HG03558 (cell line): ENCODE data around the gene CHD6.

Experiments used
- ATAC-seq: cut with Tn5 transposase; IDR thresholded peaks from one replicate; pipeline ENCODE4 v1.9.1; 2021; ENCODE audit warnings: moderate number of reproducible peaks; ENCODE audit not compliant: unreplicated experiment; ENCODE audit errors: extremely low read depth

The CHD6 gene

DNA sequence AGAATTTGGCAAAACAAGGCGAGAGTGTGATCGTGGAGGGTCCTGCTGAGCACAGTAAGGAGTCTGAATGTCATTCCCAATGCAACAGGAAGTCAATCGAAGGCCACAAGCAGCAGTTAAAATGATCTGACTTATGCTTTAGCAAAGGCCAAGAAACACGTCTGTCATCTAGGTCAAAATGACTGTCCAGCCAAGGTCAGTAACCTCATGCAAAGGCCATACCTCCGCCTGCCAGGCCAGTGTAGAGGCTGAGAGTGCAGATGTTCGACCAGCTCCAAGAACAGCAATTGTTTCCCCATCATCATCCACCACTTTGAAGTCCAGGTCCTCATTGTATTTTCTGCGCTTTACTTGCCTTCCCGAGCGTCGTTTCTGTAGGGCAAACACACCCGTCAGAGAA is 105.6 kb downstream of the CHD6 start:
- ATAC-seq, result no peak

DNA sequence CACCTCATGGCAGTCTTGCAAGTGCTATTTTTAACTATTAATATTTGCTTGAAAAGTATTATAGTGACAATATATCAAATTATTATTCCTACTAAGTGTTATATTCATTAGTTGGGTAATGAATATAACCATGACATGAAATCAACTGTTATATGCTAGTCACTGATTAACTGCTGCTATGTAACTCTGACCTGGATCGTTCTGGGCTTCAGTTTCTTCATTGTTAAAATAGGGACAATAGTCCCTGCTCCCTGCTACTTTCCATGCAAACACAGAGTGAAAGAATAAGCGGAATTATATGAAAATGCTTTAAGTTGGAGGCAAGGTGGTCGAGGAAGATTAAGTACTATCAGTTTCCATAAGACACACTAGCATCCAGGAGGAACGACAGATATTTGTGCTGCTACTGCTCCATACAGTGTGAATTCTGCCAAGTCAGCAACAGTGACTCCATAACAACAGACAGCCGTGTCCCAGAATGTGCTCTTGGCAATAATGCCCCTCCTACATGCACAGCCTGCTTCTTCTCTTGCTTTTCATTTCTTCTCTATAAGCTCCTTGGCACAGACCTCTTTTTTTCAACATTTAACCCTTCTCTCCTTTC is 107.2 kb downstream of the CHD6 start:
- ATAC-seq, result no peak

DNA sequence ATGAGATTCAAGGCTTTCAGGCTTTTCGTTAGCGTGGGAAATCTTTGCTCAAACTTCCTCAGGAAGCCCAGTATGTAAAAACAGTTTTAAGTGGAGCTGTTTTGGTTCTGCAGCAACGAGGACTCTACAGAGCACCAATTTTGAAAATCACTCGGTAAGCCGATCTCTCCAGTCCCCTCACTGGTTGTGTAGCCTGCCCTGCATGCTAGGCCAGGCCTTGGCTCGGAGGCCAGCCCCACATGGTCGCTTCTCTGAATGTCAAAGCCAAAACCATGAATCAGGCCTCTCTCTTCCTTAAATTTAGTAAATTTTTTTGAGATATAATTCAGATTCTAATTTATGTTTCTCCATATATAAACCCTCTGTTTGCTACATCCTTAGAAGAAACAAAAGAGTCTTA is 108.0 kb downstream of the CHD6 start:
- ATAC-seq, result no peak

DNA sequence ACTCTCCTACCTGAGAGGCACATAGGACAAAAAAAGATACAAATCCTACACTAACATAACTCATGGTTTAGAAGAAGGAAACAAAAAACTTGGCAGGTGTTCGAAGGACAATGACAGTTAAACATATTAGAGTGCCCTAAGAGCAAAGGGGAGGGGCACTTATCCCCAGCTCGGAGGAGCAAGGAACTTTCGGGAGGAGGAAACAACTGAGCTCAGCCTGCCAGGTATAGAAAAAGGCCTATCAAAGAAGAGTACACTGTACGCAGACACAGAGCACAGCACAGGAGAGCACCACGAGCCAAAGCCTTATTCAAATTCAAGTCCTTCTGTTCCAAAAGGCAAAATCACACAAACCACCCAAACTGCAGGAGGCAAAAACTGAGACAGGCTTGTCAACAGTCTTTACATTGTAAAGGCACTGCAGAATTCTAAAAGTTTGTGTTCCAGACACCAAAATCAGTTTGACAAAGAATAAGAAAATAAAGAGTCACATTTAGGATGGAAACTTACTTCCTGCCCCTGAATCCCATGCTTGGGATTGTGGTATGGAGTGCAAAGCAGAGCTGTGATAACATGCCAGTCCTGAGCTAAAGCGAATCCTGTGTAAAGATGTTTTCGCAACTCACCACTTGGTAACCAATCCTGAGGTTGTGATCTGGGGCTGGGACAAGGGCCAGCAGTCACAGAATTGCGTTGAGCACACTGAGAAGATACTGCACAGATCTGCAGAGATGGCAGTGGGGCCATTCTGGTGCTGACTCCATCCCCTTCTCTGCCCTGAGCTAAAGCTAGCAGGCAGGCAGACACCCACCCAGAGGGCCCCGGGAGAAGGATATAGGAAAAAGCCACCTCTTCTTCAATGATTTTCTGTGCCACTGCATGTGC is 108.6 kb downstream of the CHD6 start:
- ATAC-seq, result no peak

DNA sequence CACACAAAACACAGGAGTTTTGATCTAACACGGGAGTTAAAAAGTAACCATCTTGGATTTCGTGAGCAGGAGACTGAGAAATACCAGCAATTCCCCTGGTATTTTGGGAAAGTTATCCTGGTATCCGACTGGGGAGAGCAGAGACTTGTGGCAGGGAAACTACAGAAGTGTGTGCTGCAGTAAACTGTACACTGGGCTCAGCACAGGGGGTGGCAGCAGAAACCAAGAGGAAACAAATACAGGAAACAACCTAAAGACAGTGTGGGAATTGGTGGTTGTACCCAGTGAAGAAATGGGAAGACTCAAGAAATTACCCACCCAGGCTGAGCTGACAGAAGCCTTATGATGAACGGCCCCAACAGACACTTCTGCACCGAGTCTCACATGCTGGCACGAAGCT is 109.8 kb downstream of the CHD6 start:
- ATAC-seq, result no peak

DNA sequence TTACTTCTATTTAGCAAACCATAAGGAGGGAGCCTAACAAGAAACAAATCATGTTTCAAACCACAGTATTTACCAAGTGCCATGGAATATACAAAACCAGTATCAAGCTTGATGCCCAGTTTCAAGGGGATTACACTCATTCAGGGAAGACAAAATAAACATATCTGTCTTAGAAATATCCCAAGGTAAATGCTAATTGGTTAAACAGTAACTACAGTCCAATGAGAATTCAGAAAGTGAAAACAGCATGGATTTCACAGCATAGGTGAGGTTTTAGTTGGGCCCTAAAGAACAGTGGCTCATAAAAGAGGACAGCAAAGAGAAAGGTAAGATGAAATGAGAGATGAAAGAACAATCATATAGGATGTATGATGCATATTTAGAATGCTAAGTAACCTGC is 110.3 kb downstream of the CHD6 start:
- no peak for ATAC-seq

DNA sequence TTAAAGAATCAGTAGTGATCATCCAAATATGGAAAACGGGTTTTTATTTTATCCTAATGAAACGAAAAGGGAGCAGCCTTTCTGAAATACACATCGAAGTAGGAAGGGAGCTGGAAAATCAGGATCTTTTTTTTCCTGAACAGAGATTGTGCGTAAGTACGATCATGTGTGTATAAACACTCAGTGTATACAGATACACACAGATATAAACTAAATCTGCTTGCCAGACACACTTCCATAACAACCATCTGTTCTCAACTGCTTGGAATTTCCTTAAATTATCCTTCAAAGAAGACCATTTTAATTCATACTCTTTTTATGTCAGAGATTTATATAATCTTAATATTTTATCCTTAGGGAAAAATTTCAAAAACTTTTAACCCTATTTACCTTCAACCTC is 110.7 kb downstream of the CHD6 start:
- ATAC-seq, result no peak

DNA sequence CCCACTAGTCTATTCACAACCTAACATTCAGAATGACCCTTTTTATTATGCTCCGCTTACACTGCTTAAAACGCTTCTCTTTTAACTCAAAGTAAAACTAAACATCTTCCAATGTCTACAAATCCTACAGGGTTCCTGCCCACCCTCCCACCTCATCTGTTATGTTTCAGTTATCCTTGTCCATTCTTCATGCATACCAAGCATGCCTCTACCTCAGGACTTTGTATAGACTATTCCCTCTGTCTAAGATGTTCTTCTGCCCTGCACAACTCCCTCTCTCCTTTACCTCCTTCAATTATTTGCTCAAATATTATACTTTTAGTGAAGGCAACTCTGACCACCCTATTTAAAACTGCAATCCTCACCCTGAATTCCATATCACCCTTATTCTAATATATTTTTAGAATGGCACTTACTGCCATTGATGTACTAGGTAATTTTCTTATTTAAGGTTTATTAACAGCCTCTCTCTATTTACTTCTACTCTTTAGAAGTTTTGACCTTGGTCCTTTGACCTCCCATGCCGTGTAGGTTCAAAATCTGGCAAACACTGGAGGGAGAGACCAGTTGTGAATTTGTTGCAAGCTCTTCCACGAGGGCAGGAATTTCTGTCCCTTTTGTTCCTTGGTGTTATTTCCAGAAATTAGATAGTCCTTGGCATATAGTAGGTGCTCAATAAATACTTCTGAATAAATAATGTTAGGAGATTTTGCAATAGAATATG is 111.8 kb downstream of the CHD6 start:
- ATAC-seq, result no peak

DNA sequence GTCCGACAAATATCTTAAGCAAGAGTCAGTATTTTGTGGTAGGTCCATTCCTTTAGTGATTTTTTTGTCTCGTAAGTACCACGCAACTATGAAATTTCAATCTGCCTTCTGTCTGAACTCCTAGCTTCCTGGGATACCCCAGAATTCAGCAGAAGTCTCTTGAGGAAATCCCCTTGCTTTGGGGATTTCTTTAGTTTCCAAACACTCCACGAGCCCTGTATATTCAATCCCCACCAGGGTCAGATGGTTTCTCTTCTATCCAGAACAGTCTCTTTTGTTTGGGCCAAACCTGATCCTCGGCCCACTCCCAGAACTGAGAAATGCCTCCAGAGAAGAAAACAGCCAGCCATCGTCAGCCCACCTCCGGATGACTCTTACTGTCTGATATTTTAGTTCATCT is 113.0 kb downstream of the CHD6 start:
- ATAC-seq, result no peak

DNA sequence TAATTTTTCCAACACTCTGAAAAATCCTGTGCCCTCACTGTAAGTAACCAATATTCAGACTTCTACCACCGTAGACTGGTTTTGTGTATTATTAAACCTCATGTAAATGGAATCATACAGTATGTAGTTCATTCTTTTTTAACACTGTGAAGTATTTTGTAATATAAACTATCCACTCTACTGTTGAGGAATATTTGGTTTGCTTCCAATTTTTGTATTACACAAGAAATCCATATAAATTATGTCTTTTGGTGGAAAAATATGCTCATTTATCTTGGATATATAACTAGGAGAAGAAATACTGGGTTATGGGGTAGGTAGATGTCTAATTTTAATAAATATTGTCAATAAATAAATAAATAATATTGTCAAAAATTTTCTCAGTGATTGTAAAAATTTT is 116.8 kb downstream of the CHD6 start:
- no peak for ATAC-seq

DNA sequence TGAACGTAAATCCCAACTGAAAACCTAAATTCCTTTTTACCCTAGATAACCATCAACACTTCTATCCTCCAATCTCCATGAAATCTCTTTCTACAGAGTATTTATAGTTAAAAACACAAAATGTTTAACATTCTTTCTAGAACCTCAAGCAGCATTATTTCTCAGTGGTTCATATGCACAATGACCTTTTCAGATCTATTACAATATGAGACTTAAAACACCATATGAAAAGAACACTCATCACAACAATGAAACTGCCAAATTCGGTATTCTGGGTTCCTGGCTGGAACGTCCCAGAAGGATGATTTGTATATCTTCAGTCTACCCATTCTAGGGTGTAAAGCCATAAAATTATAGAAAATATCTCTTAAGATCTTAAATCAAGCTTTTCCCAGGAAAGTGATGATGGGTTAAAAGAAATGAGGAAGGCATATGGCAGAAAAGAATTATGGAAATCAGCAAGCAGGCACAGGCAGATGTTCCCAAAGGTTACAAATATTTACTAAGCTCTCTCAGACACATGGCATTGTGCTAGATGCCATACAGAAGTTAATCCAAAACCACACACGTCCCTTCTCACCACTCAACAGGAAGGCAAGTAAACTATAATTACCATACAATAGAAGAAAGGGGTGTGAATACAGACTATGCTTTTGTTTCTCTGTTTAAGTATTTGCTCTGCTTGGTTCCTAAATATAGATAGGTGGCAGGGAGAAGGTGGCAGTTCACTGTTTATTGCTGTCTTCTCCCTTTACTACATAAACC is 118.0 kb downstream of the CHD6 start:
- no peak for ATAC-seq

DNA sequence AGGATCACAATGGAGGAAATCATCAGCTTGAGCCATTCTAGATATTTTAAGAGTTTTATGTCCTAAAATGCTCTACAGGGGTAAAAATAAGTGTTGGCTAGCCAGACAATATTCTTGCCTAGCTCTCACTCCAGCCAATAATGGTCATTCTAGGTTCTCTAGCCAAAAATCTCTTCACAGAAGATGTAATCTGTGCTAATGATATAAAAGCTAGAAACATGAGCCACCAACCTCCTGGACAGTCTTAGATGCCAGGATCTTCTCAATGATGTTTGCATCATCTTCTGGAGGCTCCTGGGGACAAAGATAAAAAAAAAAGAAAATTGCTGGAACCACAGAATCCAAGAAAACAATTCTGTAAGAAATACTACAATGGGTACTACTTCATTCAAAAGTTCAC is 119.1 kb downstream of the CHD6 start:
- no peak for ATAC-seq

DNA sequence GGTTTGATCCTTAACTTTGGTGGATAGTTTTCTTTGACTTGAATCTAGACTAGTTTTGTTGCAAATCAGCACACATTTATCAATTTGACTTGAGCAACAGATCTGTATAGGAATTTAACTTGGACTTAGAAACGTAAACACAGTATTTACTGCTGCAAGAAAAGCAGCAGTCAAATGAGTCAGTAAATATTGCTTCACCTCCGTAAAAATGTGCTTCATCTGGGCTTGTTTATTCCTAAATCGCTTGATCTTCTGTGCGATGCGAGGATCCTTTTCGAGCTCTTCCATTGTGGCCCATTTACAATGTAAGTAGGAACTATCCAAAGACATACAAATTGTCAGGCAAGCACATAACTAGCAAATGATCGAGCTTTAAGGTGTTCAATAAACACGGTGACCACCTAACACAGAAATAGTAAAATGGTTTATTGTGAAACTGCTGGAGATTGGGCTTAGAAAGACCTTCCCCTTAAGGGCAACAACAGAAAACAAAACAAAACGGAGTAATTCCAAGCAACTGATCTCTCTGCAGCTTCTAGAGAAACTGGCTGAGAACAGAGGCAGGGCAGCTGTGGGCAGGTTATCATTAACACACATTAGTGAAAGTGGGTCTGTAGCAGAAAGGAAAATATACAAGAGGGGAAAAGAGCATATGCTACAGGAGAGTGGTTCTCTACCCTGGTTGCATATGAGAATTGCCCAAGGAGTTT is 120.8 kb downstream of the CHD6 start:
- ATAC-seq, result no peak

DNA sequence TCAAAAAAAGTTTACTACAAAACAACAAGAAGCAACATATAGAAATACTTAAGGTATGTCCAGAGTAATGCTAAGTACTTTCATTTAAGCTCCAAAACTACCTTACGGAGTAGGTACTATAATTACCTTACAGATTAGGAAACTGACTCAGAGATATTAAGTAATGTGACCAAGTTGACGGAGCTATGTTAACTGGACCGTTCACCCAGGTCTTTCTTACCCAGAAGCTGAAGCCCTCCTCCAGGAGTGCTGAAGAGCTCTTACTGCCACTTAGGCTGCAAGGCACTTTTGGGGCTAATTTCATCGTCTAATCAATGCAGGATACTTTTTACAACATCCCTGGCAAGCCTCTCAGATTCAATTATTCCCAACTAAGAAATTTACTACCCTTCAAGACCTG is 123.7 kb downstream of the CHD6 start:
- no peak for ATAC-seq

DNA sequence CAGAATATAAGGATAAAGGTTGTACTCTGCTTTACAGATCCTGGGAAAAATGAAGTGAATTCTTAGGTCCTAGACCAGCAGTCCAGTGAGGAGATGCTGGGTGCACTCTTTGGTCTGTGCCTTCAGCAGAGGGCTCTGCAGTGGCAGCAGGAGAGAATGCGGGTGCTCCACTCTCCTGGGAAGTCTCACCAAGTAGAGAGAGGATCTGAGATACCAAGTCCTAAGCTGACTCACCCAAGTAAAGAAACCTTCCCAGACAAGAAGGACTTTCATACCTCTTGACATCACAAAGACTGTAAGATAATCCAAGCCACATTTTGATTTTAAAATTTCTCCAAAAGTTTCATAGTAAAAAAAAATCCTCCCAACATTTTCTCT is 134.6 kb downstream of the CHD6 start:
- no peak for ATAC-seq

DNA sequence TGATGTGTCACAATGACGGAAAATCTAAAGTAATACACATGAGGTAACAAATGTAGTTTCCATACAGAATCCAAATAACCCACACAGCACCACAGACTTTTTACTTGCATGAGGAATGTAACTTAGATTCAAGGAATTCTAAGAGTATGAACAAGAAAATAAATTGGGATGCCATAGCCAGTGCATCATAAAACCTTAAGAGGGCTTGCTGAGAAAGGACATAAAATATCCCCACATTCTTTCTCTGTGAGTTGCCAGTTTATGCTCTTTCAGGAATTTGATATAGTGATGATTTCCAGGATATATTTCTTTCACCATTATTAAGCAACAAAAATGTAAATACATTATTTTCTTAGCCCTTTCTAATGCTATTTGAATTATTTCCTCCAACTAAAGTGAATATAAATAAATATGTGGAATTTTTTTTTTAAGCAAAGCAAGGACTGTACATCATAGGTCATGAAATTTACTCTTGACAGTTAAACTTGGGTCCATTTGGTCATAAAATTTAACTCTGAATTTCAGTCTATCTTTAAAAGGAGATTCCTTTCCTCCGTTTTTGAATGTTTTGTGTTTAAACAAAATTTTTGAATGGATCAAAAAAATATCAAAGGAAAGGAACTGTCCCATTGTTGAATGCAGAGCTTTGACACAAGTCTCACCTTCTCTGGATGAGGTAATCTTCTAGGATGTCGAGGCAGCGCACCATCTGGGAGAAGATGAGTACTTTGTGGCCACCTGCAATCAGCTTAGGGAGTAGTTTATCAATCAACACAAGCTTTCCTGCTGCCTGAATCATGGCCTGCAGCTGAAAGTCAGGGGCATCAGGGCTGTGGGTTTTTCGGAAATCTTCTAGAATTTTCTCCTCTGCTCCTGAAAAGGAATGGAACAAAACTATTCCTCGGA is 135.3 kb downstream of the CHD6 start:
- no peak for ATAC-seq

DNA sequence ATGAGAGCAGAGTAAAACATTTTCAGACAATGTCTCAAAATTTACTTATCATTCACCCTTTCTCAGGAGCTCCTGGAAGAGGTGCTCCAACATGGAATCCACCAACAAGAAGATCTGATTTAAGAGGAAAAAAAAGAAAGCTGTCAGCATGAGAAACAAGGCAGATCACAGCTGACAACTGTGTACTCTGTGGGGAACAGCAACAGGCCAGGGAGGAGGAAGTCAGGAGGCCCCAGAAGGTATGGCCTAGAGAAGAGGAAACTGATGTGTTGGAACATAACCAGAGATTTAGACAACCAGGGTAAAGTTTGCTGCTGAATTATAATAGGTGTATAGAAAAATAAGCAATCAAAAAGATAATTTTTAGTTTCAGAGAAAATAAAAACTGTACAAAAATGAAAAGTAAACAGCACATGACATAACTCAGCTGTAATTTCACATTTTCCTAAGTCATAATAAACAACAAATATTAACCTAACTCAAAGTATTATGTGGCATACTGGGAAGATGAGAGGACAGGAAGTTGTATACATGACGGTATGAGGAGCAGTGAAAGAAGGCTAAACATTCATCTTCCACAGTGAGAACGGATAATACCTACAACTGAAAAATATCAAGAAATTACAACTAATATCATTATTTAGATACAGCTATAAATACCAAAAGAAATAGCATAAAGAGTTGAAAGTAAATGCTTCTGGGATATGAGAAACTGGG is 138.0 kb downstream of the CHD6 start:
- ATAC-seq, result no peak

DNA sequence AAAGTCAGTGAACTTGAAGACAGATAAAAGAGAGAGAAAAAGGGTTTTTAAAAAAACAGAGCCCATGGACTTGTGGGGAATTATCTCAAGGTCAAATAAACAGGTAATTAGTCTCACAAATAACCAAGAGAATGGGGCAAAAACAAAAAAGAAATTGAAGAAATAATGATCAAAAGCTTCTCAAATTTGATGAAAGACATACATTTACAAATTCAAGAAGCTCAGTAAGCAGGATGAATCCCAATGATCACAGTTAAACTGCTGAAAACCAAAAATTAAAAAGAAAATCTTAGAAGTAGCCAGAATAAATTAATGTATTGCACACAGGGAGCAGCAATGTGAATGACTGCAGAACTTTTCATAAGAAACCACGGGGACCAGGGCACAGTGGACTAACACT is 139.1 kb downstream of the CHD6 start:
- no peak for ATAC-seq
